ENCODE measurements around the gene DUSP23.

Gene DUSP23

DNA sequence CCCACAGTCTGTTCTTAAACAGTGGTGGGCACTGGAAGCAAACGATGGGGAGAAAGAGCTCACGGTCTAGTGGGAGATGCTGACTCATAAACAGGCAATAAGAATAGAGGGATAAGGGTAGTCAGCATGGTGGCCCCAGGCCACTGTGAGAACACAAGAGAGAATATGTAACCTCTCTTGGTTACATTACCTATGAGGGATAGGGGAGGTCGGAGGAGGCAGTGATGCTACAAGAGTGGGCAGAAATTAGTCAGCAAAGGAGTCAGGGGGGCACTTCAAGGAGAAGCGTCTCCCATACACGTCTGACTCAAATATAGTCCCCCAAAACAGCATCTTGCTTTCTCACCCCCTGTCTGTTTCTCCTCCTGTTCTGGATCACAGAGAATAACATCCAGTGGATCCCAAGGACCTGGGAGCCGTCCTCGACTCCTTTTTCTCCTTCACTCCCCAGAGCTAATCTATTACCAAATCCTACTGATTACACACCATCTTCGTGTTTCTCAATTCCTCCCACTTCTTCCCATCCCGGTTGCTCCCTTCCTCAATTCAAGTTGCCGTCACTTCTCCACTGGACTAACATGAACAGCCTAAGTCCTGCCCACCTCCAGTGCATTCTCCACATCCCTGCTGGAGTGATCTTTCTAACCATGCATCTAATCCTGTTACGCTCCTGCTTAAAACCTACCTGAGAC is 48.0 kb downstream of the DUSP23 start:
- TF ChIP-seq, protein P1, sequence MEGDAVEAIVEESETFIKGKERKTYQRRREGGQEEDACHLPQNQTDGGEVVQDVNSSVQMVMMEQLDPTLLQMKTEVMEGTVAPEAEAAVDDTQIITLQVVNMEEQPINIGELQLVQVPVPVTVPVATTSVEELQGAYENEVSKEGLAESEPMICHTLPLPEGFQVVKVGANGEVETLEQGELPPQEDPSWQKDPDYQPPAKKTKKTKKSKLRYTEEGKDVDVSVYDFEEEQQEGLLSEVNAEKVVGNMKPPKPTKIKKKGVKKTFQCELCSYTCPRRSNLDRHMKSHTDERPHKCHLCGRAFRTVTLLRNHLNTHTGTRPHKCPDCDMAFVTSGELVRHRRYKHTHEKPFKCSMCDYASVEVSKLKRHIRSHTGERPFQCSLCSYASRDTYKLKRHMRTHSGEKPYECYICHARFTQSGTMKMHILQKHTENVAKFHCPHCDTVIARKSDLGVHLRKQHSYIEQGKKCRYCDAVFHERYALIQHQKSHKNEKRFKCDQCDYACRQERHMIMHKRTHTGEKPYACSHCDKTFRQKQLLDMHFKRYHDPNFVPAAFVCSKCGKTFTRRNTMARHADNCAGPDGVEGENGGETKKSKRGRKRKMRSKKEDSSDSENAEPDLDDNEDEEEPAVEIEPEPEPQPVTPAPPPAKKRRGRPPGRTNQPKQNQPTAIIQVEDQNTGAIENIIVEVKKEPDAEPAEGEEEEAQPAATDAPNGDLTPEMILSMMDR (conservative IDR thresholded peaks at IDR 0.05; ENCODE audit: low read depth) = no peak
- ChIA-PET POLR2A (ENCODE audit: low non-redundant PET) (no interaction called here), CTCF (interaction anchor here (0.9 kb wide), 1 partner anchor 30 kb away, joined by 3 read pairs; no protein-coding TSS in a partner anchor)
- no peak overlapping the region for H3K27ac ChIP-seq
- no peak for DNase-seq (ENCODE audit: low spot score)

DNA sequence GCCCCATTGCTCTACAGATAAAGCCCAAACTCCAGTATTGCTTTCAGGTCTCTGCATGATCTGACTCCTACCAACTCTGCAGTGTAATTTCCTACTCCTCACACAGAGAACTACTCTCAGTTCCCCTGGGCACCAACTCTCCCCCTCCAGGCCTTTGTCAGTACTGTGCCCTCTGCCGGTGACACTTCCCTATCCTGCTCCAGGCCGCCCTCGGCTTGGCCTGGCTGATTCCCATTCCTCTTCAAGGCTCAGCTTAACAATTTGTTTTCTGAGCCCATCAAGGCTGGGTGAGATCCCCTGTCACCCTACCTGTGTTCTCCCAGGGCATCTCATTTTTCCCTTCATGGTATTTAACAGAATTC is 48.5 kb downstream of the DUSP23 start:
- TF ChIP-seq, protein P1 (conservative IDR thresholded peaks at IDR 0.05; ENCODE audit: low read depth) = no peak
- DNase-seq (ENCODE audit: low spot score) = no peak
- ChIA-PET CTCF (interaction anchor here (0.6 to 1.5 kb wide), 3 partner anchors 30 to 697 kb away, joined by 3 read pairs; no protein-coding TSS in a partner anchor), POLR2A (ENCODE audit: low non-redundant PET) (no interaction called here)
- no peak overlapping the region for H3K27ac ChIP-seq

DNA sequence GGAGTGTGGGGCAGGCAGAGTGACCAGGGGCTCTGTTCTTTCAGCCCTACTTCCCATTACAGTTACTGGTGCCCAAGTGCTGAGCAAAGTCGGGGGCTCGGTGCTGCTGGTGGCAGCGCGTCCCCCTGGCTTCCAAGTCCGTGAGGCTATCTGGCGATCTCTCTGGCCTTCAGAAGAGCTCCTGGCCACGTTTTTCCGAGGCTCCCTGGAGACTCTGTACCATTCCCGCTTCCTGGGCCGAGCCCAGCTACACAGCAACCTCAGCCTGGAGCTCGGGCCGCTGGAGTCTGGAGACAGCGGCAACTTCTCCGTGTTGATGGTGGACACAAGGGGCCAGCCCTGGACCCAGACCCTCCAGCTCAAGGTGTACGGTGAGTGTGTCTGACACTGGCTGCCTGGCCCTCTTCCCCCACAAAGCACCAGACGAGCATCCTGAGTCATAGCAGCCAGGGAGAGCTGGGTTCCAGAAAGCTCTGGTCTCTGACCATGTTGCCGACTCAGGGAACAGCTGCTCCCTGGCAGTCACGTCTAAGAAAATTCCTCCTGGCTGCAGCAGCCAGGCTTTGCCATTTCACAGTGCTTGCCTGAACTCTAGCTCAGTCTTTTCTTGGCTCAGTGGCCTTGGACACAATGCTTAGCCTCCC is 49.2 kb downstream of the DUSP23 start:
- ChIA-PET CTCF (interaction anchor here (0.6 to 1.5 kb wide), 5 partner anchors 25 to 698 kb away, joined by 3 to 5 read pairs (median 3); partner anchors contain the start of gene FCRL6), POLR2A (ENCODE audit: low non-redundant PET) (interaction anchor here (0.6 kb wide), 1 partner anchor 22 kb away, joined by 3 read pairs; no protein-coding TSS in a partner anchor)
- TF ChIP-seq, protein P1 (conservative IDR thresholded peaks at IDR 0.05; ENCODE audit: low read depth) = no peak
- H3K27ac ChIP-seq = no peak overlapping the region
- DNase-seq (ENCODE audit: low spot score) = no peak

DNA sequence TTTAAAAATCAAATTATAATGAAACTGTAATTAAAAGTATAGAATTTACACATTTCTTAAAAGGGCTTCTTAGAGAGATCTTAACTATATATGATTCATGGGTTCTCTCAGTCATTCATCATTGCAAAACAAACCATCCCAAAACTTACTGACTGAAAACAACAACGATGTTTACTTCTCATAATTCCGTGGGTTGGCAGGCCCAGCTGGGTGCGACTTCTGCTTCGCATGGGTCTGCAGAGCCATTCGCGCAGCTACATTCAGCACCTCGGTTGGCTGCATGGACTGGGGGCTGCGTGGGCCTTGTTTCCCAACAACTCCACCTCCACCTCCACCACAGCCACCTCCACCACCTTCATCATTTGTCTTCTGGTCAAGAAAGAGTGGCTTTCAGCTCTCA is 50.0 kb downstream of the DUSP23 start:
- no peak for DNase-seq (ENCODE audit: low spot score)
- H3K27ac ChIP-seq = no peak overlapping the region
- ChIA-PET POLR2A (ENCODE audit: low non-redundant PET) (no interaction called here), CTCF (interaction anchor here (0.7 to 1.5 kb wide), 2 partner anchors 29 to 58 kb away, joined by 3 read pairs; partner anchors contain the start of gene FCRL6)
- TF ChIP-seq, protein P1 (conservative IDR thresholded peaks at IDR 0.05; ENCODE audit: low read depth) = no peak

DNA sequence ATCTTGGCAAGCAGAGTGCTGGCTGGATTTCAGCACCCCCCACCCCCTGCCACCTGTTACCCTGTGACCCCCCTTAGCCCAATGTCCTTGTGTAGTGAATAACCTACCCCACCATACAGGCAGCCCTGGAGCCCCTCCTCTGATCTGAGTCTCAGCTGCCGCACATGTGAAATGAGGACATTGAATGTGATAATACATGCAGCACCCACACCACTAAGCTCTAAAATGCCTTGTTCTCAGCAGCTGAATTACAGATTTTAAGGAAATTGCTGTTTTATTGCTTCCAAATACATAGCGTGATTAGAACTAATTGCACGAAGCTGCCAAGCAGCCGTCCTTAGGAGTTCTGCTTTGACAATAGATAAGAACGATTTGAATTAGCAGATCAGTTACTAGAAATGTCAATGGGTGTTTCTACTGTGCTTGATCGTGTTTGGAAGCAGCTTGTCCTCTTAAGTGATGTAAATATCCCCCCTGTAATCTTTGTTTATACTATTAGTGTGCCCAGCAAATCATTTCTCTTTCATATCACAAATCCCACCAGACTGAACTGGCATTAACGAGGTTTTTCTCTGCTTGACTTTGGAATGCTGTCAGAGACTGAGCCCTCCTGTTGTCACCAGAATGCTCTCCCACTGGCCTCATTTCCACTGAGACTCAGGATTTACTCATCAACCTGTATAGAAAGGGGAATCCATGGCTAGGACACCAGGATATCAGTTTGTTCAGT is 50.8 kb downstream of the DUSP23 start:
- ChIA-PET CTCF (interaction anchor here (0.5 to 1.6 kb wide), 2 partner anchors 33 to 173 kb away, joined by 5 to 6 read pairs; no protein-coding TSS in a partner anchor), POLR2A (ENCODE audit: low non-redundant PET) (no interaction called here)
- DNase-seq (ENCODE audit: low spot score) = no peak
- no peak overlapping the region for H3K27ac ChIP-seq
- TF ChIP-seq, protein P1 (conservative IDR thresholded peaks at IDR 0.05; ENCODE audit: low read depth) = no peak

All from RWPE1 (cell line).